Measurements from ENCODE around the gene HOXB3.

DNA sequence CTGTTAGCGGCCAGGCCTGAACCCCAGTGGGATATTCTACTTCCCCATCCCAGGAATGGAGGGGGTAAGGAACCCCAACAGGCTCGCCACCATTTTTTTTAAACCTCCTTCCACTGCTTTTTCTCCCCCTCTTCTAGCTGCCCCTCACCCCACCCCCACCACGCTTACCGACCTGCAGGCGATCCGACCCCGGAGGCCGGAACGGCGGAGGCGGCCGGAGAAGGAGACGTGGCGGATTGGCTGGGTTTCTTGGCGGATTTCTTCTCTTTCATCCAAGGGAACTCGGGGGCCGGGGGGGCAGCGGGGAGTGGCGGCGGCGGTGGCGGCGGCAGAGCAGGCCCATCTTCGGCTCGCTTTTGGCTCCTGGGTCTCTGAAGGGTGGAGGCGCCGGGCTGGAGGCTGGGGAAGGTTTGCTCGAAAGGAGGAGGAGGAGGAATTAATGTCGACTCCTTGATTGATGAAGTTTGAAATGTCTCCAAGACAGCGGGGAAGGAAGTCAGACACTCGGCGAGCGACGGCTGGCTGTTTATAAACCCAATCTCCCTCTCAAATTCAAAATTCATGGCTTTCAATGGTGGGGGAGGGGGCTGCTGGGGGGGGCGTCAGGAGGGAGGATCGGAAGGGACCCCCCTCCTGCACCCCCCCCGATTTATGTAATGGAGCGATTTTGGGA, 45.6 kb downstream of the HOXB3 start:
- TF ChIP-seq CTCF (IDR thresholded peaks at IDR 0.05) (no peak), POLR2A (IDR thresholded peaks at IDR 0.05) (no peak)

Measured in transverse colon (tissue), 3 donors.